BJ (cell line): ENCODE data around the gene NACC1. TPM values are rescaled to one million over a fixed set of nuclear protein-coding genes. Genes with fewer than 3 reads are reported as not detected.

Experiments used
- CTCF ChIA-PET: fragments of 350-600 bp; formaldehyde crosslinking; extraction: SDS; loops from one replicate; lab custom pipeline; 2021; ENCODE audit warnings: antibody characterized with exemption, inconsistent platforms; lab: Yijun Ruan, JAX
- POLR2A ChIA-PET: fragments of 300-600 bp; sonication (Branson Sonifier 250); formaldehyde crosslinking; extraction: SDS; loops from one replicate; lab custom pipeline; 2021; ENCODE audit warnings: antibody characterized with exemption; lab: Charles Lee
- DNase-seq: peaks from one replicate; pipeline ENCODE4 v3.0.0-alpha.2; 2011; ENCODE audit warnings: low read depth
- H3K27me3 ChIP-seq: 2 replicates; pipeline ENCODE4 v1.6.0; 2011; ENCODE audit warnings: low read length; ENCODE audit not compliant: control insufficient read depth, insufficient read depth
- H3K36me3 ChIP-seq: 2 replicates; pipeline ENCODE4 v1.5.1; 2011; ENCODE audit warnings: low read length; ENCODE audit not compliant: control insufficient read depth, insufficient read depth
- H3K4me3 ChIP-seq: 2 replicates; pipeline ENCODE4 v1.5.1; 2011; ENCODE audit warnings: low read depth, mild to moderate bottlenecking, control low read depth, low read length
- CTCF ChIP-seq: IDR thresholded peaks from 2 replicates; pipeline ENCODE4 v1.5.1; 2011; ENCODE audit warnings: low read depth, mild to moderate bottlenecking, control low read depth, inconsistent platforms, low read length, moderate library complexity; ENCODE audit not compliant: insufficient read depth
- polyA plus RNA-seq: library from polyadenylated mRNA; depleted of rRNA; stranded (reverse); fragments of >200 nt; gene quantifications from 2 replicates; pipeline ENCODE4 v1.2.3, GENCODE V29; 2011

NACC1 gene
- polyA plus RNA-seq, 1 experiment, result 98.7 TPM

GRCh38 chr19:13093407-13094105 lies 24.5 kb upstream of the NACC1 start:
- ChIA-PET POLR2A (no interaction called here), CTCF (interaction anchor here (0.8 to 8.2 kb wide), 33 partner anchors 8 to 332 kb away, joined by 3 to 139 read pairs (median 7); no protein-coding TSS in a partner anchor)
- no peak overlapping the region for H3K4me3 ChIP-seq
- peaks cover 13% of the 10 kb centered on the region for H3K36me3 ChIP-seq
- H3K27me3 ChIP-seq, result no peaks in the 10 kb centered on the region
- peak; percentile 90 for TF ChIP-seq CTCF
- DNase-seq, result no peak

- Histone ChIP-seq H3K27me3 (no peaks in the 10 kb centered on the region), H3K4me3 (no peak overlapping the region), H3K36me3 (peaks cover 12% of the 10 kb centered on the region)
- POLR2A ChIA-PET, result no interaction called here
- TF ChIP-seq CTCF, result no peak
- no peak for DNase-seq
- CTCF ChIA-PET, result interaction anchor here (0.9 to 8.2 kb wide), 30 partner anchors 9 to 171 kb away, joined by 3 to 139 read pairs (median 8); no protein-coding TSS in a partner anchor
These were observed 24.0 kb upstream of the NACC1 start for GRCh38 chr19:13094106-13094504.

- POLR2A ChIA-PET, result no interaction called here
These were observed 23.2 kb upstream of the NACC1 start for GRCh38 chr19:13094771-13095392.

GRCh38 chr19:13095393-13095784 lies 22.7 kb upstream of the NACC1 start:
- DNase-seq, result no peak
- POLR2A ChIA-PET, result no interaction called here
- no peak overlapping the region for H3K4me3 ChIP-seq
- CTCF ChIA-PET, result interaction anchor here (1.9 to 8.2 kb wide), 8 partner anchors 10 to 130 kb away, joined by 7 to 139 read pairs (median 44); no protein-coding TSS in a partner anchor
- H3K36me3 ChIP-seq, result peaks cover 10% of the 10 kb centered on the region
- TF ChIP-seq CTCF, result no peak
- no peaks in the 10 kb centered on the region for H3K27me3 ChIP-seq

More at GRCh38 chr19:13094771-13095392, 23.2 kb upstream of the NACC1 start:
- Histone ChIP-seq H3K36me3 (peaks cover 12% of the 10 kb centered on the region), H3K27me3 (no peaks in the 10 kb centered on the region), H3K4me3 (no peak overlapping the region)
- CTCF ChIA-PET, result interaction anchor here (1.1 to 8.2 kb wide), 20 partner anchors 10 to 170 kb away, joined by 3 to 139 read pairs (median 11); no protein-coding TSS in a partner anchor
- TF ChIP-seq CTCF, result no peak
- DNase-seq, result no peak
